ENCODE results near the gene NOS2.
"Not testable (repeated sequence)": the region's sequence is repeated elsewhere in the genome, so short reads cannot be mapped to it uniquely, and the experiment has no call there.

The NOS2 gene

GRCh38 chr17:27747462-27748359, 52.6 kb downstream of the NOS2 start:
- no peak overlapping the region for H3K27ac ChIP-seq (ENCODE audit: low read depth, low read length)
- H3K27me3 ChIP-seq (ENCODE audit: low read length), result no peaks in the 10 kb centered on the region
- H3K79me2 ChIP-seq (ENCODE audit: insufficient read depth, low read length), result no peaks in the 10 kb centered on the region
- no peaks in the 10 kb centered on the region for H3K36me3 ChIP-seq (ENCODE audit: low read length)
- no peaks in the 10 kb centered on the region for H3K9me3 ChIP-seq (ENCODE audit: insufficient read depth, low read length)
- no peak overlapping the region for H2AFZ ChIP-seq (ENCODE audit: low read depth, low read length, severe bottlenecking)
- no peaks in the 10 kb centered on the region for H3K9me2 ChIP-seq (replicated peaks; ENCODE audit: insufficient read depth, low read length)
- TF ChIP-seq, protein P1, sequence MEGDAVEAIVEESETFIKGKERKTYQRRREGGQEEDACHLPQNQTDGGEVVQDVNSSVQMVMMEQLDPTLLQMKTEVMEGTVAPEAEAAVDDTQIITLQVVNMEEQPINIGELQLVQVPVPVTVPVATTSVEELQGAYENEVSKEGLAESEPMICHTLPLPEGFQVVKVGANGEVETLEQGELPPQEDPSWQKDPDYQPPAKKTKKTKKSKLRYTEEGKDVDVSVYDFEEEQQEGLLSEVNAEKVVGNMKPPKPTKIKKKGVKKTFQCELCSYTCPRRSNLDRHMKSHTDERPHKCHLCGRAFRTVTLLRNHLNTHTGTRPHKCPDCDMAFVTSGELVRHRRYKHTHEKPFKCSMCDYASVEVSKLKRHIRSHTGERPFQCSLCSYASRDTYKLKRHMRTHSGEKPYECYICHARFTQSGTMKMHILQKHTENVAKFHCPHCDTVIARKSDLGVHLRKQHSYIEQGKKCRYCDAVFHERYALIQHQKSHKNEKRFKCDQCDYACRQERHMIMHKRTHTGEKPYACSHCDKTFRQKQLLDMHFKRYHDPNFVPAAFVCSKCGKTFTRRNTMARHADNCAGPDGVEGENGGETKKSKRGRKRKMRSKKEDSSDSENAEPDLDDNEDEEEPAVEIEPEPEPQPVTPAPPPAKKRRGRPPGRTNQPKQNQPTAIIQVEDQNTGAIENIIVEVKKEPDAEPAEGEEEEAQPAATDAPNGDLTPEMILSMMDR (IDR thresholded peaks at IDR 0.05; ENCODE audit: insufficient read depth, low read length, poor library complexity, severe bottlenecking), result no peak
- no peak for TF ChIP-seq EZH2phosphoT487 (conservative IDR thresholded peaks at IDR 0.05; ENCODE audit: low read length)
- no peak overlapping the region for H3K4me3 ChIP-seq (ENCODE audit: insufficient read depth, low read length, poor library complexity, severe bottlenecking)
- H3F3A ChIP-seq (ENCODE audit: insufficient read depth), result no peaks in the 10 kb centered on the region
- no peak overlapping the region for H3K9ac ChIP-seq (ENCODE audit: low read length)
- H3K4me2 ChIP-seq (ENCODE audit: low read depth, low read length, poor library complexity, severe bottlenecking), result no peak overlapping the region
- H4K20me1 ChIP-seq (ENCODE audit: low read depth, low read length), result no peaks in the 10 kb centered on the region

GRCh38 chr17:27746881-27747280, 53.4 kb downstream of the NOS2 start:
- TF ChIP-seq, protein P1 (IDR thresholded peaks at IDR 0.05; ENCODE audit: insufficient read depth, low read length, poor library complexity, severe bottlenecking), result no peak
- no peak overlapping the region for H3K4me3 ChIP-seq (ENCODE audit: insufficient read depth, low read length, poor library complexity, severe bottlenecking)

DNA sequence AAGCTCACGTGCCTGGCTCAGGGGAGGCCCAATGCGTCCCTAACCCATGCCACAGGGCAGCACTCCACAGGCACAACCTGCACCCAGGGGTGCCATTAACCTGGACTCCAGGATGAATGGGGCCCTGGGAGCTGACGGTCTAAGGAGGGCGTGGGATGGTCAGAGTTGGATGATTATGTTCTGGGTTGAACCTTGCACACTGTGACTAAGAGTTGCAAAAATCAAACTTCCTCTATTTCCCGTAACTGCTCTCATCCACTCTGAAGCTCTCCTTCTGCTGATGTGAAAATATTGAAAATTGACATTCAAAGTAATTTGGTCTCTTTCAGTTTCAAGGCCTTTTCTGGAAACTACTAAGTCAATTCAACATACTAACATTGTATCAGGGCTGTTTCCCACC, 54.0 kb downstream of the NOS2 start:
- H2AFZ ChIP-seq (ENCODE audit: low read depth, low read length, severe bottlenecking); H3F3A ChIP-seq (ENCODE audit: insufficient read depth); H3K27me3 ChIP-seq (ENCODE audit: low read length); H3K27ac ChIP-seq (ENCODE audit: low read depth, low read length); H4K20me1 ChIP-seq (ENCODE audit: low read depth, low read length); H3K9me2 ChIP-seq (replicated peaks; ENCODE audit: insufficient read depth, low read length); H3K4me3 ChIP-seq (ENCODE audit: insufficient read depth, low read length, poor library complexity, severe bottlenecking); H3K79me2 ChIP-seq (ENCODE audit: insufficient read depth, low read length); H3K36me3 ChIP-seq (ENCODE audit: low read length); H3K9ac ChIP-seq (ENCODE audit: low read length); H3K9me3 ChIP-seq (ENCODE audit: insufficient read depth, low read length); H3K4me2 ChIP-seq (ENCODE audit: low read depth, low read length, poor library complexity, severe bottlenecking): not testable (repeated sequence)

More at GRCh38 chr17:27746881-27747280, 53.4 kb downstream of the NOS2 start:
- no peak overlapping the region for H3K27ac ChIP-seq (ENCODE audit: low read depth, low read length)
- no peaks in the 10 kb centered on the region for H3F3A ChIP-seq (ENCODE audit: insufficient read depth)
- no peaks in the 10 kb centered on the region for H3K79me2 ChIP-seq (ENCODE audit: insufficient read depth, low read length)
- H4K20me1 ChIP-seq (ENCODE audit: low read depth, low read length), result no peaks in the 10 kb centered on the region
- H3K9ac ChIP-seq (ENCODE audit: low read length), result no peak overlapping the region
- no peaks in the 10 kb centered on the region for H3K9me2 ChIP-seq (replicated peaks; ENCODE audit: insufficient read depth, low read length)
- H3K4me2 ChIP-seq (ENCODE audit: low read depth, low read length, poor library complexity, severe bottlenecking), result no peak overlapping the region
- H3K27me3 ChIP-seq (ENCODE audit: low read length), result no peaks in the 10 kb centered on the region
- H3K9me3 ChIP-seq (ENCODE audit: insufficient read depth, low read length), result no peaks in the 10 kb centered on the region
- no peak overlapping the region for H2AFZ ChIP-seq (ENCODE audit: low read depth, low read length, severe bottlenecking)
- no peaks in the 10 kb centered on the region for H3K36me3 ChIP-seq (ENCODE audit: low read length)

DNA sequence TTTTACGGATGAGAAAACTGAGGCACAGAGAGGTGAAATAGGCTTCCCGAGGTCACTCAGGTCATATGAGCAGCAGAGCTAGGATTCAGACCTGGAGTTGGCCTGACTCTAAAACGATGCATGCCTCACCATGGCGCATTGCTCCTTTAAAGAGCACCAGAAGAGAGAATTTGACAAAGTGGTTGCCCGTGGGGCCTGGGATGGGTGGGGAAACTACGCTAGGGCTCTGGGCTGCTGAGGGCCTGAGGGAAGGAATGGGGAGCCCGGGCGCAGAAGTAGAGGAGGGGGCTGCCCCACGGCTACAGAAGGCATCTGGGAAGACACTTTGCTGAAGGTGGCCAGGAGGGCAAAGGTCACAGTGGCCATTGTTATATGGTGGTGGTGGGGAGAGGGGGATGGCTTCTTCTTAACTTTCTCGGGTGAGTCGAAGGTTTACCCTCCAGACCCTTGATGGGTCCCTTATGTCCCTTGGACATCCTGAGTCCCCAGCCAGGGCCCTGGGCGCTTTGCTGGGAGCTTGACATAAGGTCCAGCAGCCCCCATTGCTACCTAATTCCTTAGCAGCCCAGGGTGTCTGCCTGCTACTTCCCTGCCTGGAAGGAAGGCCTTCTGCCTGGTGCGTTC, 55.0 kb downstream of the NOS2 start:
- H3F3A ChIP-seq (ENCODE audit: insufficient read depth); H3K27me3 ChIP-seq (ENCODE audit: low read length); H2AFZ ChIP-seq (ENCODE audit: low read depth, low read length, severe bottlenecking); H3K36me3 ChIP-seq (ENCODE audit: low read length); H3K4me2 ChIP-seq (ENCODE audit: low read depth, low read length, poor library complexity, severe bottlenecking); H4K20me1 ChIP-seq (ENCODE audit: low read depth, low read length); H3K79me2 ChIP-seq (ENCODE audit: insufficient read depth, low read length); H3K9ac ChIP-seq (ENCODE audit: low read length); H3K9me2 ChIP-seq (replicated peaks; ENCODE audit: insufficient read depth, low read length); H3K9me3 ChIP-seq (ENCODE audit: insufficient read depth, low read length); H3K4me3 ChIP-seq (ENCODE audit: insufficient read depth, low read length, poor library complexity, severe bottlenecking); H3K27ac ChIP-seq (ENCODE audit: low read depth, low read length): not testable (repeated sequence)

Measured in SU-DHL-6 (cell line).